WTC11 (cell line): Measurements from ENCODE around the gene GPC6. TPM values are rescaled to one million over a fixed set of nuclear protein-coding genes. Genes with fewer than 3 reads are reported as not detected.

Experiments
- ATAC-seq: fragments of 200-7000 bp; cut with Tn5 transposase; 2 replicates; pipeline ENCODE4 v1.10.0; 2021; ENCODE audit warnings: mild to moderate bottlenecking, moderate library complexity
- CTCF ChIA-PET: fragments of 300-600 bp; sonication (Branson Sonifier 250); formaldehyde crosslinking; loops from one replicate; lab custom pipeline; 2021; ENCODE audit warnings: antibody characterized with exemption; lab: Charles Lee
- POLR2A ChIA-PET: fragments of 350-600 bp; sonication (Branson Sonifier 250); formaldehyde crosslinking; loops from one replicate; lab custom pipeline; 2021; ENCODE audit warnings: antibody characterized with exemption; lab: Charles Lee
- DNase-seq: peaks from one replicate; pipeline ENCODE4 v3.0.0; 2021; ENCODE audit warnings: low spot score
- H3K27ac Mint-ChIP-seq: 2 replicates; pipeline ENCODE4 v1.8.0; 2021; ENCODE audit warnings: mixed read lengths
- H3K27me3 Mint-ChIP-seq: 2 replicates; pipeline ENCODE4 v1.8.0; 2021; ENCODE audit warnings: low read depth, mild to moderate bottlenecking, moderate library complexity, mixed read lengths
- H3K36me3 Mint-ChIP-seq: 2 replicates; pipeline ENCODE4 v1.8.0; 2021; ENCODE audit warnings: mixed read lengths
- H3K4me1 Mint-ChIP-seq: 2 replicates; pipeline ENCODE4 v1.8.0; 2022; ENCODE audit warnings: mixed read lengths
- H3K4me3 Mint-ChIP-seq: 2 replicates; pipeline ENCODE4 v1.8.0; 2021; ENCODE audit warnings: mild to moderate bottlenecking, moderate library complexity, mixed read lengths
- H3K9me3 Mint-ChIP-seq: 2 replicates; pipeline ENCODE4 v1.8.0; 2021; ENCODE audit warnings: mixed read lengths
- CREB1 ChIP-seq: sonication (generic); formaldehyde crosslinking; IDR thresholded peaks from 2 replicates; pipeline ENCODE4 v1.8.0; 2023; ENCODE audit warnings: mild to moderate bottlenecking, missing genetic modification reagents
- CREM ChIP-seq: sonication (generic); formaldehyde crosslinking; IDR thresholded peaks from 2 replicates; pipeline ENCODE4 v1.8.1; 2022; ENCODE audit warnings: mild to moderate bottlenecking, missing genetic modification reagents, moderate library complexity
- ETV6 ChIP-seq: sonication (generic); formaldehyde crosslinking; IDR thresholded peaks from 2 replicates; pipeline ENCODE4 v1.8.1; 2022; ENCODE audit warnings: mild to moderate bottlenecking, missing genetic modification reagents
- FOXJ3 ChIP-seq: sonication (generic); formaldehyde crosslinking; IDR thresholded peaks from 2 replicates; pipeline ENCODE4 v1.9.0; 2021; ENCODE audit warnings: missing genetic modification reagents, mild to moderate bottlenecking, borderline replicate concordance
- FOXK1 ChIP-seq: sonication (generic); formaldehyde crosslinking; IDR thresholded peaks from 2 replicates; pipeline ENCODE4 v1.8.0; 2022; ENCODE audit warnings: mild to moderate bottlenecking, moderate library complexity, missing genetic modification reagents
- JAZF1 ChIP-seq: fragments of 250-450 bp; sonication (Bioruptor Pico); IDR thresholded peaks from 2 replicates; pipeline ENCODE4 v1.9.0; 2021; ENCODE audit warnings: moderate library complexity, mild to moderate bottlenecking, inconsistent platforms
- JUN ChIP-seq: sonication (generic); formaldehyde crosslinking; IDR thresholded peaks from 2 replicates; pipeline ENCODE4 v1.8.0; 2023; ENCODE audit warnings: mild to moderate bottlenecking, missing genetic modification reagents
- MYBL2 ChIP-seq: sonication (generic); formaldehyde crosslinking; IDR thresholded peaks from 2 replicates; pipeline ENCODE4 v1.8.1; 2023; ENCODE audit warnings: mild to moderate bottlenecking, moderate library complexity, missing genetic modification reagents
- NR3C1 ChIP-seq: sonication (generic); formaldehyde crosslinking; conservative IDR thresholded peaks from 2 replicates; pipeline ENCODE4 v1.8.1; 2023; ENCODE audit warnings: low read depth, mild to moderate bottlenecking, missing genetic modification reagents
- RELA ChIP-seq: sonication (generic); formaldehyde crosslinking; IDR thresholded peaks from 2 replicates; pipeline ENCODE4 v1.8.1; 2022; ENCODE audit warnings: missing genetic modification reagents, mild to moderate bottlenecking, borderline replicate concordance
- RORB ChIP-seq: fragments of 250-450 bp; sonication (Bioruptor Pico); IDR thresholded peaks from 2 replicates; pipeline ENCODE4 v1.9.0; 2021; ENCODE audit warnings: mild to moderate bottlenecking
- TEAD4 ChIP-seq: sonication (generic); formaldehyde crosslinking; IDR thresholded peaks from 2 replicates; pipeline ENCODE4 v1.8.0; 2022; ENCODE audit warnings: mild to moderate bottlenecking, missing genetic modification reagents
- ZBTB21 ChIP-seq: sonication (generic); formaldehyde crosslinking; IDR thresholded peaks from 2 replicates; pipeline ENCODE4 v1.8.1; 2023; ENCODE audit warnings: mild to moderate bottlenecking, missing genetic modification reagents, borderline replicate concordance
- ZMAT4 ChIP-seq: fragments of 250-450 bp; sonication (Bioruptor Pico); IDR thresholded peaks from 2 replicates; pipeline ENCODE4 v1.9.0; 2021; ENCODE audit warnings: mild to moderate bottlenecking
- ZNF121 ChIP-seq: sonication (generic); formaldehyde crosslinking; IDR thresholded peaks from 2 replicates; pipeline ENCODE4 v1.8.0; 2023; ENCODE audit warnings: missing genetic modification reagents
- ZNF317 ChIP-seq: sonication (generic); formaldehyde crosslinking; IDR thresholded peaks from 2 replicates; pipeline ENCODE4 v1.8.1; 2023; ENCODE audit warnings: low read depth, mild to moderate bottlenecking, moderate library complexity, missing genetic modification reagents, borderline replicate concordance
- total RNA-seq: library from RNA; stranded (reverse); gene quantifications from 3 replicates; pipeline ENCODE4 v1.2.3, GENCODE V29; 2021
- TF ChIP-seq, protein P1 (sequence below): sonication (generic); formaldehyde crosslinking; IDR thresholded peaks from 2 replicates; pipeline ENCODE4 v1.8.1; 2022; ENCODE audit warnings: low read depth, mild to moderate bottlenecking, moderate library complexity, missing genetic modification reagents, borderline replicate concordance
- TF ChIP-seq, protein P2 (sequence below): fragments of 250-450 bp; sonication (Bioruptor Pico); IDR thresholded peaks from 2 replicates; pipeline ENCODE4 v2.1.2; 2022; ENCODE audit warnings: mild to moderate bottlenecking, moderate library complexity
- TF ChIP-seq, protein P3 (sequence below): fragments of 200-600 bp; IDR thresholded peaks from 2 replicates; pipeline ENCODE4 v1.8.0; 2022; ENCODE audit warnings: antibody characterized with exemption
- TF ChIP-seq, protein P4 (sequence below): sonication (generic); formaldehyde crosslinking; IDR thresholded peaks from 2 replicates; pipeline ENCODE4 v1.8.1; 2022; ENCODE audit warnings: missing genetic modification reagents, borderline replicate concordance
- TF ChIP-seq, protein P5 (sequence below): fragments of 250-450 bp; sonication (Bioruptor Pico); conservative IDR thresholded peaks from 2 replicates; pipeline ENCODE4 v1.9.0; 2021; ENCODE audit warnings: mild to moderate bottlenecking
- TF ChIP-seq, protein P6 (sequence below): sonication (generic); formaldehyde crosslinking; IDR thresholded peaks from 2 replicates; pipeline ENCODE4 v1.8.1; 2023; ENCODE audit warnings: mild to moderate bottlenecking, moderate library complexity, missing genetic modification reagents

GPC6 gene
- total RNA-seq, 1 experiment from 2014 or later, result 19.5 TPM

DNA sequence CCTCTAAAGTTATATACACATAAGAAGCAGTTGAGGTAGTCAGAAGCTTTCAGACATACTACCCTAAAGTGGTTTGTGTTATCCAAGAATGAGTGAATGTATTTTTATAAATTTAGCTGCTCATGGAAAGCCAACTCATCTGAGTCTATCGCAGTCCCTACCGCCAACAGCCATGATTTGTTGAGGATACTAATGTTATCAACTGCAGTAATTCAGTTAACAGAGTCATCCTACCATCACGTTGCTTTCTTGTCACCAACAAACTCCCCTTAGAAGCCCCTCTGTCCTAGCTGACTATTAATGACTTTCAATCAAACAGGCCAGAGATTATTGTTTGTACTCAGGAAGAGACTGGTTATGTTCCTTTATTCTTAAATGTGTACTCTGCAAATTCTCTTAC, 1083.0 kb downstream of the GPC6 start:
- peaks cover 36% of the 10 kb centered on the region for H3K4me1 Mint-ChIP-seq
- H3K27ac Mint-ChIP-seq, result no peak overlapping the region
- no peaks in the 10 kb centered on the region for H3K27me3 Mint-ChIP-seq
- no peak overlapping the region for H3K4me3 Mint-ChIP-seq
- ATAC-seq (no peak), DNase-seq (no peak)
- ChIA-PET POLR2A (no interaction called here), CTCF (no interaction called here)
- no peaks in the 10 kb centered on the region for H3K9me3 Mint-ChIP-seq
- TF ChIP-seq JAZF1 (CRISPR knock-in tag) (no peak), CREM (CRISPR knock-in tag) (no peak), ZNF121 (CRISPR knock-in tag) (no peak), NR3C1 (CRISPR knock-in tag) (no peak), TEAD4 (no peak), ZBTB21 (CRISPR knock-in tag) (no peak), FOXJ3 (CRISPR knock-in tag) (no peak), MYBL2 (CRISPR knock-in tag) (no peak)
- TF ChIP-seq, protein P1, sequence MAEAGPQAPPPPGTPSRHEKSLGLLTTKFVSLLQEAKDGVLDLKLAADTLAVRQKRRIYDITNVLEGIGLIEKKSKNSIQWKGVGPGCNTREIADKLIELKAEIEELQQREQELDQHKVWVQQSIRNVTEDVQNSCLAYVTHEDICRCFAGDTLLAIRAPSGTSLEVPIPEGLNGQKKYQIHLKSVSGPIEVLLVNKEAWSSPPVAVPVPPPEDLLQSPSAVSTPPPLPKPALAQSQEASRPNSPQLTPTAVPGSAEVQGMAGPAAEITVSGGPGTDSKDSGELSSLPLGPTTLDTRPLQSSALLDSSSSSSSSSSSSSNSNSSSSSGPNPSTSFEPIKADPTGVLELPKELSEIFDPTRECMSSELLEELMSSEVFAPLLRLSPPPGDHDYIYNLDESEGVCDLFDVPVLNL (CRISPR knock-in tag), result no peak
- TF ChIP-seq, protein P2, sequence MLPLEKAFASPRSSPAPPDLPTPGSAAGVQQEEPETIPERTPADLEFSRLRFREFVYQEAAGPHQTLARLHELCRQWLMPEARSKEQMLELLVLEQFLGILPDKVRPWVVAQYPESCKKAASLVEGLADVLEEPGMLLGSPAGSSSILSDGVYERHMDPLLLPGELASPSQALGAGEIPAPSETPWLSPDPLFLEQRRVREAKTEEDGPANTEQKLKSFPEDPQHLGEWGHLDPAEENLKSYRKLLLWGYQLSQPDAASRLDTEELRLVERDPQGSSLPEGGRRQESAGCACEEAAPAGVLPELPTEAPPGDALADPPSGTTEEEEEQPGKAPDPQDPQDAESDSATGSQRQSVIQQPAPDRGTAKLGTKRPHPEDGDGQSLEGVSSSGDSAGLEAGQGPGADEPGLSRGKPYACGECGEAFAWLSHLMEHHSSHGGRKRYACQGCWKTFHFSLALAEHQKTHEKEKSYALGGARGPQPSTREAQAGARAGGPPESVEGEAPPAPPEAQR, result no peak
- TF ChIP-seq, protein P3, sequence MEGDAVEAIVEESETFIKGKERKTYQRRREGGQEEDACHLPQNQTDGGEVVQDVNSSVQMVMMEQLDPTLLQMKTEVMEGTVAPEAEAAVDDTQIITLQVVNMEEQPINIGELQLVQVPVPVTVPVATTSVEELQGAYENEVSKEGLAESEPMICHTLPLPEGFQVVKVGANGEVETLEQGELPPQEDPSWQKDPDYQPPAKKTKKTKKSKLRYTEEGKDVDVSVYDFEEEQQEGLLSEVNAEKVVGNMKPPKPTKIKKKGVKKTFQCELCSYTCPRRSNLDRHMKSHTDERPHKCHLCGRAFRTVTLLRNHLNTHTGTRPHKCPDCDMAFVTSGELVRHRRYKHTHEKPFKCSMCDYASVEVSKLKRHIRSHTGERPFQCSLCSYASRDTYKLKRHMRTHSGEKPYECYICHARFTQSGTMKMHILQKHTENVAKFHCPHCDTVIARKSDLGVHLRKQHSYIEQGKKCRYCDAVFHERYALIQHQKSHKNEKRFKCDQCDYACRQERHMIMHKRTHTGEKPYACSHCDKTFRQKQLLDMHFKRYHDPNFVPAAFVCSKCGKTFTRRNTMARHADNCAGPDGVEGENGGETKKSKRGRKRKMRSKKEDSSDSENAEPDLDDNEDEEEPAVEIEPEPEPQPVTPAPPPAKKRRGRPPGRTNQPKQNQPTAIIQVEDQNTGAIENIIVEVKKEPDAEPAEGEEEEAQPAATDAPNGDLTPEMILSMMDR, result no peak
- TF ChIP-seq, protein P4, sequence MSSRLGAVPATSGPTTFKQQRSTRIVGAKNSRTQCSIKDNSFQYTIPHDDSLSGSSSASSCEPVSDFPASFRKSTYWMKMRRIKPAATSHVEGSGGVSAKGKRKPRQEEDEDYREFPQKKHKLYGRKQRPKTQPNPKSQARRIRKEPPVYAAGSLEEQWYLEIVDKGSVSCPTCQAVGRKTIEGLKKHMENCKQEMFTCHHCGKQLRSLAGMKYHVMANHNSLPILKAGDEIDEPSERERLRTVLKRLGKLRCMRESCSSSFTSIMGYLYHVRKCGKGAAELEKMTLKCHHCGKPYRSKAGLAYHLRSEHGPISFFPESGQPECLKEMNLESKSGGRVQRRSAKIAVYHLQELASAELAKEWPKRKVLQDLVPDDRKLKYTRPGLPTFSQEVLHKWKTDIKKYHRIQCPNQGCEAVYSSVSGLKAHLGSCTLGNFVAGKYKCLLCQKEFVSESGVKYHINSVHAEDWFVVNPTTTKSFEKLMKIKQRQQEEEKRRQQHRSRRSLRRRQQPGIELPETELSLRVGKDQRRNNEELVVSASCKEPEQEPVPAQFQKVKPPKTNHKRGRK (CRISPR knock-in tag), result no peak
- TF ChIP-seq, protein P5, sequence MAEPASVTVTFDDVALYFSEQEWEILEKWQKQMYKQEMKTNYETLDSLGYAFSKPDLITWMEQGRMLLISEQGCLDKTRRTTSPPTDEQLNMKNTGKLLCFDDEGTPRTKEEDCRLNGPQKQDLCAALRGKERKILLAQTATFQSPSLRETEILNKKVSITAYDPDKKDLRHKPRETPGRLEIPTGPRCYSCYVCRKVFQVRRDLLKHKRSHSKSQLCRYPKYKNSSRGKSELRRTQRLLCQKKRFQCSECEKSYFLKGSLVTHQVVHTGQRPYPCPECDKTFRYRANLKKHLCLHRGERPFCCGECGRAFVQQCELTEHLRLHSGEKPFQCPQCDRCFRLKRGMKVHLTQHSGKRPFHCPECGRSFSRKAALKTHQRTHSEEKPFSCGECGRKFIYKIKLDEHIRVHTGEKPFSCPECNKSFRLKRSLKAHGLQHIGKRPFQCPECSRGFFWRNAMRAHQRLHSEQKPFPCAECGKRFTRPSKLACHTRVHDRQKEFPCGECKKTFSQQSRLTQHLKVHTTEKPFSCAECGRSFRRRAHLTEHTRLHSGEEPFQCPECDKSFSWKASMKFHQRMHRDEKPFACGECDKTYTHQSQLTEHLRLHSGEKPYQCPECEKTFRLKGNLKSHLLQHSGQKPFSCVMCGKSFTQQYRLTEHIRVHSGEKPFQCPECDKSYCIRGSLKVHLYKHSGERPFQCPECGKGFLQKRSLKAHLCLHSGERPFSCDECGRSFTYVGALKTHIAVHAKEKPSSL (CRISPR knock-in tag), result no peak
- H3K36me3 Mint-ChIP-seq, result no peaks in the 10 kb centered on the region

GRCh38 chr13:94309997-94310855, 1083.6 kb downstream of the GPC6 start:
- H3K4me3 Mint-ChIP-seq, result no peak overlapping the region
- no peak for ATAC-seq
- ChIA-PET POLR2A (no interaction called here), CTCF (no interaction called here)
- DNase-seq, result no peak
- no peaks in the 10 kb centered on the region for H3K9me3 Mint-ChIP-seq
- H3K4me1 Mint-ChIP-seq, result peaks cover 31% of the 10 kb centered on the region
- H3K27ac Mint-ChIP-seq, result no peak overlapping the region
- no peaks in the 10 kb centered on the region for H3K27me3 Mint-ChIP-seq
- no peaks in the 10 kb centered on the region for H3K36me3 Mint-ChIP-seq
- TF ChIP-seq CREB1 (CRISPR knock-in tag) (no peak), JAZF1 (CRISPR knock-in tag) (no peak), ETV6 (no peak), ZMAT4 (CRISPR knock-in tag) (no peak), RORB (CRISPR knock-in tag) (no peak), ZNF317 (CRISPR knock-in tag) (no peak), RELA (CRISPR knock-in tag) (no peak), FOXK1 (CRISPR knock-in tag) (no peak), JUN (CRISPR knock-in tag) (no peak)
- TF ChIP-seq, protein P6, sequence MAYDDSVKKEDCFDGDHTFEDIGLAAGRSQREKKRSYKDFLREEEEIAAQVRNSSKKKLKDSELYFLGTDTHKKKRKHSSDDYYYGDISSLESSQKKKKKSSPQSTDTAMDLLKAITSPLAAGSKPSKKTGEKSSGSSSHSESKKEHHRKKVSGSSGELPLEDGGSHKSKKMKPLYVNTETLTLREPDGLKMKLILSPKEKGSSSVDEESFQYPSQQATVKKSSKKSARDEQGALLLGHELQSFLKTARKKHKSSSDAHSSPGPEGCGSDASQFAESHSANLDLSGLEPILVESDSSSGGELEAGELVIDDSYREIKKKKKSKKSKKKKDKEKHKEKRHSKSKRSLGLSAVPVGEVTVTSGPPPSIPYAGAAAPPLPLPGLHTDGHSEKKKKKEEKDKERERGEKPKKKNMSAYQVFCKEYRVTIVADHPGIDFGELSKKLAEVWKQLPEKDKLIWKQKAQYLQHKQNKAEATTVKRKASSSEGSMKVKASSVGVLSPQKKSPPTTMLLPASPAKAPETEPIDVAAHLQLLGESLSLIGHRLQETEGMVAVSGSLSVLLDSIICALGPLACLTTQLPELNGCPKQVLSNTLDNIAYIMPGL, result no peak
